Gastrocnemius medialis (tissue), 4 donors: ENCODE measurements around the gene PCGF1. TPM values are rescaled to one million over a fixed set of nuclear protein-coding genes. Genes with fewer than 3 reads are reported as not detected.

Experiments used
- ATAC-seq, 2 donors: fragments of 150-250 bp; one replicate each; pipeline ENCODE4 v1.9.1; 2016
- DNase-seq, 2 donors: peaks; one replicate each; pipeline ENCODE4 v3.0.0-alpha.2; 2019
- H3K27ac ChIP-seq, 4 donors: fragments of 200-600 bp; sonication (generic); 1 replicate in 1 of 4; 2 replicates in 3 of 4; pipeline ENCODE4 v1.5.1; 2016 to 2018; ENCODE audit warnings: mild to moderate bottlenecking in 2 of 4, moderate library complexity in 1 of 4
- H3K27me3 ChIP-seq, 3 donors: fragments of 200-600 bp; sonication (generic) in 2 of 3; 1 replicate in 1 of 3; 2 replicates in 2 of 3; pipeline versions ENCODE4 v1.5.1 to v1.6.0; 2016 to 2019; ENCODE audit warnings: mild to moderate bottlenecking in 1 of 3, moderate library complexity in 1 of 3
- H3K36me3 ChIP-seq, 2 donors: fragments of 200-600 bp; sonication (generic) in 1 of 2; one replicate each; pipeline ENCODE4 v1.5.1; 2017 to 2018
- H3K4me1 ChIP-seq, 2 donors: fragments of 200-600 bp; sonication (generic) in 1 of 2; one replicate each; pipeline ENCODE4 v1.5.1; 2016 to 2017; ENCODE audit warnings: mild to moderate bottlenecking in 2 of 2
- H3K4me3 ChIP-seq, 4 donors: fragments of 200-600 bp; sonication (generic) in 3 of 4; 1 replicate in 1 of 4; 2 replicates in 3 of 4; pipeline ENCODE4 v1.5.1; 2016 to 2019; ENCODE audit warnings: mild to moderate bottlenecking in 2 of 4
- H3K9me3 ChIP-seq, 3 donors: fragments of 200-600 bp; sonication (generic) in 2 of 3; 1 replicate in 1 of 3; 2 replicates in 2 of 3; pipeline ENCODE4 v1.5.1; 2016 to 2019
- POLR2A ChIP-seq, 2 donors: fragments of 450-650 bp; IDR thresholded peaks; one replicate each; pipeline ENCODE4 v1.6.1; 2017; ENCODE audit warnings: antibody characterized with exemption in 2 of 2, mild to moderate bottlenecking in 2 of 2, moderate library complexity in 2 of 2
- in situ Hi-C, 4 donors: fragments of 200-750 bp; cut with MboI; loops; one replicate each; pipeline versions ENCODE4 v1.15.0 to v1.8.0; 2017; ENCODE audit warnings: low sequenced_read_pairs in 4 of 4
- intact Hi-C: fragments of 100-400 bp; cut with DNase I; formaldehyde crosslinking; loops from one replicate; pipeline ENCODE4 v1.15.1; 2023; ENCODE audit warnings: low total_unique reads
- total RNA-seq, 4 donors: library from RNA; depleted of rRNA; stranded (reverse); fragments of >200 nt; gene quantifications; one replicate each; pipeline versions ENCODE4 v1.1.0 to v1.2.3, GENCODE V29; 2016
- TF ChIP-seq, protein P1 (sequence below), 5 experiments: fragments of 450-650 bp in 3 of 5; fragments of 200-600 bp in 2 of 5; sonication (generic) in 2 of 5; IDR thresholded peaks in 4 of 5; conservative IDR thresholded peaks in 1 of 5; 1 replicate in 4 of 5; 2 replicates in 1 of 5; pipeline ENCODE4 v1.5.1; 2016 to 2019; ENCODE audit warnings: antibody characterized with exemption in 5 of 5, mild to moderate bottlenecking in 3 of 5, moderate library complexity in 3 of 5

PCGF1 gene
- total RNA-seq, 4 donors from 2014 or later: 14.2 to 23.6 (median 20.0) TPM

DNA sequence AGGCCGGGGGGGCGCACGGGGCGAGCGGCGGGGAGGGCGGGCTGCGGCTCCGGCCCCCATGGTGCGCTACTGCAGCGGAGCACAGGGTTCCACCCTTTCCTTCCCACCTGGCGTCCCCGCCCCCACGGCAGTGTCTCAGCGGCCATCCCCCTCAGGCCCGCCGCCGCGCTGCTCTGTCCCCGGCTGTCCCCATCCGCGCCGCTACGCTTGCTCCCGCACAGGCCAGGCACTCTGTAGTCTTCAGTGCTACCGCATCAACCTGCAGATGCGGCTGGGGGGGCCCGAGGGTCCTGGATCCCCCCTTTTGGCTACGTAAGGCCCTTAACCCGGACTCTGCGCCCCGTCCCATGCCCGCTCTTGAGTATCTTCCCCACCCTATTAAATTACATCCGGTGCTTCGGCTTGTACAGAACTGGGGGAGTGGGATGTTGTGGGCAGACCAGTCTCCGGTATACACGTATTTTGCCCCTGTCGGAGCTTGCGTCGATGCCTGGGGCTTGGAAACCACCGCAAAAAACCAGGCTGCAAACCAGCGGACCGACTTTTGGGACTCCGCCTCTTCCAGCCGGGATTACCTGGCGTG is 49.9 kb downstream of the PCGF1 start:
- no peak for DNase-seq
- Histone ChIP-seq H3K4me1 (peaks cover 24 to 32% of the 10 kb centered on the region in 2 donors), H3K36me3 (peaks cover 0 to 25% of the 10 kb centered on the region in 2 donors), H3K4me3 (peak overlapping the region; percentile 67 to 92 (median 71)), H3K9me3 (no peaks in the 10 kb centered on the region), H3K27ac (peak overlapping the region; percentile 84 to 94 (median 88)), H3K27me3 (no peaks in the 10 kb centered on the region)
- TF ChIP-seq, protein P1, sequence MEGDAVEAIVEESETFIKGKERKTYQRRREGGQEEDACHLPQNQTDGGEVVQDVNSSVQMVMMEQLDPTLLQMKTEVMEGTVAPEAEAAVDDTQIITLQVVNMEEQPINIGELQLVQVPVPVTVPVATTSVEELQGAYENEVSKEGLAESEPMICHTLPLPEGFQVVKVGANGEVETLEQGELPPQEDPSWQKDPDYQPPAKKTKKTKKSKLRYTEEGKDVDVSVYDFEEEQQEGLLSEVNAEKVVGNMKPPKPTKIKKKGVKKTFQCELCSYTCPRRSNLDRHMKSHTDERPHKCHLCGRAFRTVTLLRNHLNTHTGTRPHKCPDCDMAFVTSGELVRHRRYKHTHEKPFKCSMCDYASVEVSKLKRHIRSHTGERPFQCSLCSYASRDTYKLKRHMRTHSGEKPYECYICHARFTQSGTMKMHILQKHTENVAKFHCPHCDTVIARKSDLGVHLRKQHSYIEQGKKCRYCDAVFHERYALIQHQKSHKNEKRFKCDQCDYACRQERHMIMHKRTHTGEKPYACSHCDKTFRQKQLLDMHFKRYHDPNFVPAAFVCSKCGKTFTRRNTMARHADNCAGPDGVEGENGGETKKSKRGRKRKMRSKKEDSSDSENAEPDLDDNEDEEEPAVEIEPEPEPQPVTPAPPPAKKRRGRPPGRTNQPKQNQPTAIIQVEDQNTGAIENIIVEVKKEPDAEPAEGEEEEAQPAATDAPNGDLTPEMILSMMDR (IDR thresholded peaks at IDR 0.05 in 4 of 5, conservative IDR thresholded peaks at IDR 0.05 in 1 of 5): no peak
- TF ChIP-seq POLR2A (IDR thresholded peaks at IDR 0.05): peak; percentile 45 to 77
- intact Hi-C loops: loop anchor here (10.0 kb wide), 3 partner anchors 263 to 1223 kb away; partner anchors contain the start of genes CCT7, HK2, MTHFD2 and PRADC1
- ATAC-seq: peak; percentile 7 to 9
- in situ Hi-C loops: loop anchor here in 1 of 4 donors (25.0 kb wide), 1 partner anchor 380 kb away; the partner anchor contains the start of gene HK2

DNA sequence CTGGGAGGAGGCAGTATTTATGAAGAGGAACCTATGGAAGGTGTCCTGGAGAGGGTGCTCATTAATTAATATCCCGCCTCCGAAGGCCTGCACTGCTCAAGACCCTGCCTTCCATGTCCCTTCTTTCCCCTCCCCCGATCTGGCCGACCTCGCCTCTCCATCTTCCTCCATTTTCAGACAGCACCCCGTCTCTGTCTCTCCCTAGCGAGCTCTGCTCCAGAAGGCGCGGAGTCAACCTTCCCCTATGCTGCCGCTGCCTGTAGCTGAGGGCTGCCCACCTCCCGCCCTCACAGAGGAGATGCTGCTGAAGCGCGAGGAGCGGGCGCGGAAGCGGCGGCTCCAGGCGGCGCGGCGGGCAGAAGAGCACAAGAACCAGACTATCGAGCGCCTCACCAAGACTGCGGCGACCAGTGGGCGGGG is 50.4 kb downstream of the PCGF1 start:
- ATAC-seq (no peak), DNase-seq (no peak)
- Histone ChIP-seq H3K4me1 (peaks cover 24 to 32% of the 10 kb centered on the region in 2 donors), H3K9me3 (no peaks in the 10 kb centered on the region), H3K4me3 (peak overlapping the region; percentile 67 to 92 (median 71)), H3K27ac (peak overlapping the region; percentile 84 to 94 (median 88)), H3K27me3 (no peaks in the 10 kb centered on the region), H3K36me3 (peaks cover 0 to 21% of the 10 kb centered on the region in 2 donors)
- TF ChIP-seq POLR2A (IDR thresholded peaks at IDR 0.05): no peak
- TF ChIP-seq, protein P1 (IDR thresholded peaks at IDR 0.05 in 4 of 5, conservative IDR thresholded peaks at IDR 0.05 in 1 of 5): no peak
- in situ Hi-C loops (loop anchor here in 1 of 4 donors (25.0 kb wide), 1 partner anchor 380 kb away; the partner anchor contains the start of gene HK2), intact Hi-C loops (loop anchor here (10.0 kb wide), 3 partner anchors 262 to 1222 kb away; partner anchors contain the start of genes CCT7, HK2, MTHFD2 and PRADC1)

Other genes with a start within 250 kb of the PCGF1 start
- 1 to 10 TPM in 1 of 4 donors, under 1 TPM in 3; 0.24 to 3.8 (median 0.59) TPM for gene SLC4A5, start 164.3 kb downstream of the PCGF1 start, total RNA-seq
- 100 to 1,000 TPM in 2 of 4 donors, 10 to 100 TPM in 2; 89.8 to 127 (median 103) TPM for gene DCTN1, start 127.4 kb downstream of the PCGF1 start, total RNA-seq
- gene C2orf81, start 86.1 kb downstream of the PCGF1 start, total RNA-seq: under 1 TPM in 1 of 4 donors, not detected in 3; 0.24 TPM
- 1 to 10 TPM in 2 of 4 donors, under 1 TPM in 2; 0.51 to 2.1 (median 1.4) TPM for gene WDR54, start 86.0 kb downstream of the PCGF1 start, total RNA-seq
- gene RTKN, start 65.8 kb downstream of the PCGF1 start, total RNA-seq: 10 to 100 TPM in 1 of 4 donors, 1 to 10 TPM in 3; 2.2 to 17.6 (median 5.9) TPM
- 10 to 100 TPM; 14.5 to 51.9 (median 41.1) TPM for gene INO80B, start 52.6 kb downstream of the PCGF1 start, total RNA-seq
- 10 to 100 TPM; 10.7 to 17.5 (median 16.5) TPM for gene WBP1, start 49.3 kb downstream of the PCGF1 start, total RNA-seq
- gene MOGS, start 42.3 kb downstream of the PCGF1 start, total RNA-seq: 10 to 100 TPM; 27.2 to 33.9 (median 31.7) TPM
- 10 to 100 TPM; 26.5 to 48.7 (median 41.5) TPM for gene MRPL53, start 35.0 kb downstream of the PCGF1 start, total RNA-seq
- 1 to 10 TPM; 5.5 to 7.3 (median 6.0) TPM for gene CCDC142, start 24.7 kb downstream of the PCGF1 start, total RNA-seq
- gene TTC31, start 24.6 kb downstream of the PCGF1 start, total RNA-seq: 1 to 10 TPM; 6.1 to 9.6 (median 7.7) TPM
- under 1 TPM in 1 of 4 donors, not detected in 3; 0.59 TPM for gene LBX2, start 8.1 kb downstream of the PCGF1 start, total RNA-seq
- gene TLX2, start 6.8 kb upstream of the PCGF1 start, total RNA-seq: not detected
- gene DQX1, start 18.5 kb upstream of the PCGF1 start, total RNA-seq: under 1 TPM in 1 of 4 donors, not detected in 3; 0.24 TPM
- 100 to 1,000 TPM; 112 to 148 (median 115) TPM for gene AUP1, start 22.0 kb upstream of the PCGF1 start, total RNA-seq
- gene HTRA2, start 22.2 kb upstream of the PCGF1 start, total RNA-seq: 10 to 100 TPM; 24.2 to 38.5 (median 29.4) TPM
- gene LOXL3, start 46.2 kb upstream of the PCGF1 start, total RNA-seq: 1 to 10 TPM in 1 of 4 donors, under 1 TPM in 3; 0.65 to 1.3 (median 0.95) TPM
- 1 to 10 TPM in 3 of 4 donors, under 1 TPM in 1; 0.51 to 4.1 (median 2.7) TPM for gene DOK1, start 47.0 kb upstream of the PCGF1 start, total RNA-seq
- under 1 TPM in 1 of 4 donors, not detected in 3; 0.20 TPM for gene M1AP, start 140.6 kb upstream of the PCGF1 start, total RNA-seq
- 1 to 10 TPM in 3 of 4 donors, under 1 TPM in 1; 0.97 to 1.6 (median 1.4) TPM for gene SEMA4F, start 146.6 kb upstream of the PCGF1 start, total RNA-seq